ENCODE measurements around the gene SRSF4.

DNA sequence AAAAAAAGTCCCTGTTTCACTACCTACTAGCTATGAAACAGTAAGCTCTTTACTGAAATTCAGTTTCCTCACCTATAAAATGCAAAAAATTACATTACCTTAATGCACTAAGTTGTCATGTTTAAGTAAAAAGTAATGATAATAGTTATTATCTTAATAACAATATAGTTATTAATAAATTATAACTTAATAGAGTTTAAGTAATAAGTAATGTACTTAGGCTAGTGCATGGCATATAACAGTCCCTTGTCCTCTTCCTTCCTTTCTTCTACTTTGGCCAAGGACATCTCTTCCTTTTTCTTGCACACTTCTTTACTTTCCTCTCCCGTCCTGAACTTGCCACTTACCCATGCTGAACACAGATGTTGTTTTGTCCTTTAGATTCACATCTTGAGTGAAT, 67.0 kb downstream of the SRSF4 start:
- TF ChIP-seq TAF1 (IDR thresholded peaks at IDR 0.05; ENCODE audit: borderline replicate concordance, low read depth, low read length) (no peak), MYC (IDR thresholded peaks at IDR 0.05; ENCODE audit: insufficient read depth, insufficient read length, insufficient replicate concordance, low read length, severe bottlenecking) (no peak), POLR2A (IDR thresholded peaks at IDR 0.05; ENCODE audit: low read depth, low read length) (no peak), CTCF (IDR thresholded peaks at IDR 0.05 in 2 of 3, conservative IDR thresholded peaks at IDR 0.05 in 1 of 3; ENCODE audit: control insufficient read depth in 2 of 3, extremely low read depth in 1 of 3, insufficient read depth in 1 of 3, low read depth in 3 of 3, low read length in 3 of 3) (no peak), MXI1 (IDR thresholded peaks at IDR 0.05; ENCODE audit: low read depth, low read length) (no peak), ZNF207 (IDR thresholded peaks at IDR 0.05; ENCODE audit: borderline replicate concordance) (no peak), ZNF274 (IDR thresholded peaks at IDR 0.05; ENCODE audit: insufficient read depth, insufficient read length) (no peak), ETV6 (conservative IDR thresholded peaks at IDR 0.05 in 1 of 2, IDR thresholded peaks at IDR 0.05 in 1 of 2; ENCODE audit: borderline replicate concordance in 1 of 2, low read depth in 1 of 2) (no peak)
- TF ChIP-seq, protein P1, sequence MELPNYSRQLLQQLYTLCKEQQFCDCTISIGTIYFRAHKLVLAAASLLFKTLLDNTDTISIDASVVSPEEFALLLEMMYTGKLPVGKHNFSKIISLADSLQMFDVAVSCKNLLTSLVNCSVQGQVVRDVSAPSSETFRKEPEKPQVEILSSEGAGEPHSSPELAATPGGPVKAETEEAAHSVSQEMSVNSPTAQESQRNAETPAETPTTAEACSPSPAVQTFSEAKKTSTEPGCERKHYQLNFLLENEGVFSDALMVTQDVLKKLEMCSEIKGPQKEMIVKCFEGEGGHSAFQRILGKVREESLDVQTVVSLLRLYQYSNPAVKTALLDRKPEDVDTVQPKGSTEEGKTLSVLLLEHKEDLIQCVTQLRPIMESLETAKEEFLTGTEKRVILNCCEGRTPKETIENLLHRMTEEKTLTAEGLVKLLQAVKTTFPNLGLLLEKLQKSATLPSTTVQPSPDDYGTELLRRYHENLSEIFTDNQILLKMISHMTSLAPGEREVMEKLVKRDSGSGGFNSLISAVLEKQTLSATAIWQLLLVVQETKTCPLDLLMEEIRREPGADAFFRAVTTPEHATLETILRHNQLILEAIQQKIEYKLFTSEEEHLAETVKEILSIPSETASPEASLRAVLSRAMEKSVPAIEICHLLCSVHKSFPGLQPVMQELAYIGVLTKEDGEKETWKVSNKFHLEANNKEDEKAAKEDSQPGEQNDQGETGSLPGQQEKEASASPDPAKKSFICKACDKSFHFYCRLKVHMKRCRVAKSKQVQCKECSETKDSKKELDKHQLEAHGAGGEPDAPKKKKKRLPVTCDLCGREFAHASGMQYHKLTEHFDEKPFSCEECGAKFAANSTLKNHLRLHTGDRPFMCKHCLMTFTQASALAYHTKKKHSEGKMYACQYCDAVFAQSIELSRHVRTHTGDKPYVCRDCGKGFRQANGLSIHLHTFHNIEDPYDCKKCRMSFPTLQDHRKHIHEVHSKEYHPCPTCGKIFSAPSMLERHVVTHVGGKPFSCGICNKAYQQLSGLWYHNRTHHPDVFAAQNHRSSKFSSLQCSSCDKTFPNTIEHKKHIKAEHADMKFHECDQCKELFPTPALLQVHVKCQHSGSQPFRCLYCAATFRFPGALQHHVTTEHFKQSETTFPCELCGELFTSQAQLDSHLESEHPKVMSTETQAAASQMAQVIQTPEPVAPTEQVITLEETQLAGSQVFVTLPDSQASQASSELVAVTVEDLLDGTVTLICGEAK (IDR thresholded peaks at IDR 0.05; ENCODE audit: borderline replicate concordance), result no peak

Measured in GM12878 (cell line).